ENCODE measurements around the gene TPCN1.

TPCN1 gene

DNA sequence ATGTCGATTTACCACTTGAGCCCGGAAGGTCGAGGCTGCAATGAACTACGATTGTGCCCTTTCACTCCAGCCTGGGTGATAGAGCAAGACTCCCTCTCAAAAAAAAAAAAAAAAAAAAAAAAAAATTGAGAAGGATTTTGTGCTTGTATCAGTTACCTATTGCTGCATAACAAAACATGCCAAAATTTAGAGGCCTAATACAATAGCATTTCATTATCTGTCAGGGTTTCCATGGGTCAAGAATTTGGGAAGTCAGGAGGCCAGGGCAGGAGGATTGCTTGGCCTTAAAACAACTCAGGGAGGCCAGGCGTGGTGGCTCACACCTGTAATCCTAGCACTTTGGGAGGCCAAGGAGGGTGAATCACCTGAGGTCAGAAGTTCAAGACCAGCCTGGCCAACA, 118.3 kb downstream of the TPCN1 start:
- DNase-seq (ENCODE audit: low read depth in 2 of 2) = no peak

DNA sequence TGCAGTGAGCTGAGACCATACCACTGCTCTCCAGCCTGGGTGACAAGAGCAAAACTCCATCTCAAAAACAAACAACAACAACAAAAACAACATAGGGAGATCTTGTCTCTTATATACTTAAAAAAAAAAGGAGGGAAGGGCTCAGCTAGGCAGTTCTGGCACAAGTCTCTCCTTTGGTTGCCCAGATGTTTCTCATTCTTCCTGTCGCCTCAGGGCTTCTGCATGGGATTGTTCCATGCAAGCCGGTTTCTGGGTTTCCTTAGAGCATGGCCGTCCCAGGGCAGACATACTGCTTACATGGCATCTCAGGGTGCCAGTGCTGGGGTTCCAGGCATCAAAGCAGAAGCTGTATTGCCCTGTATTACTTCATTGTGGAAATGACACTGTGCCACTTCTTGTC, 118.8 kb downstream of the TPCN1 start:
- DNase-seq (ENCODE audit: low read depth in 2 of 2) = no peak

DNA sequence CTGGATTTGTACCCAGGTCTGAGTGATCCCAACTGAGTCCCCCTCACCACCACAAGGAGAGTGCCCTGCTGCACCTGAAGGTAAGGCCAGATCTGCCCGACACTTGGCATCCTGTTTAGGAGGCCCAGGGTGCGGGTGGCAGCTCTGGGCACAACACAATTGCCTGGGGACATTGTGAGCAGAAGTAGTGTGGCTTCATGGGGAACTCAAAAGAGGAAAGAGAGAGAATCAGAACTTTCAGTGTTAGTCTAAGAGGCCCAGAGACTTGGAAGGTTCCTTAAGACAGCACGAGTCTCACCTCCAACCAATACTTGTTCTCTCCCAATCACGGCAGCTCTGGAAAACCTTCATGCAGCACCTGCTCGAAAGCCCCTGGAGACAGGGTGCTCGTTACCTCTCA, 120.3 kb downstream of the TPCN1 start:
- DNase-seq (ENCODE audit: low read depth in 2 of 2) = no peak

DNA sequence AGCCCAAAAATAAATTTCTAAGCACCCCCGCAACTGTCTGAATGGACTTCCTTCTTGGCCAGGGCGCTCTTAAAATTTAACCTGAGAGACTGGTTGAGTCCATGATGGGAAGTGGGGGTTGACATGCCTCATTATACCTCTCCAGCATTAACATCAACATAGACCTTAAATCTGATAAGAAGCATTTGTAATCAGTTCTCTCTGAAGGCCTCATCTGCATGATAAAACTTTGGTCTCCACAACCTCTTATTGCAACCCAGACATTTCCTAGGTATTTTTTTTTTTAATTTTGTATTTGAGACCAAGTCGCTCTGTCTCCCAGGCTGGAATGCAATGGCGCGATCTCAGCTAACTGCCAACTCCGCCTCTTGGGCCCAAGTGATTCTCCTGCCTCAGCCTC, 124.1 kb downstream of the TPCN1 start:
- DNase-seq (ENCODE audit: low read depth in 2 of 2) = no peak

DNA sequence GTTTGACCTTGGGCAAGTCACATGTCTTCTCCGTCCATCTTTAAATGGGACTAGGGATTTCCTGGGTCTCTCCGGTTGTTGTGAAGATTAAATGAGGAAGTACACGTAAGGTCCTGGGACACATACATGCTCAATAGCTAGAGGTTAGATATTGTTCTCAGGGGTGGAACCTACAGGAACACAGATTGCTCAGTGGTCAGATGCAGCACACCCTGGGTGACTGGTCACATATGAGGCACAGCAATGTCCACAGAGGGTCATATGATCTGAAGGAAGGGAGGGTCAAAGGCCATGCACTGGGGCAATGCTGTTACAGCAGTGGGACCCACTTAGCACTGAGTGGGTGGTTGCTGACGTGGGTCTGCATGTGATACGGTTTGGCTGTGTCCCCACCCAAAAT, 125.1 kb downstream of the TPCN1 start:
- no peak for DNase-seq (ENCODE audit: low read depth in 2 of 2)

DNA sequence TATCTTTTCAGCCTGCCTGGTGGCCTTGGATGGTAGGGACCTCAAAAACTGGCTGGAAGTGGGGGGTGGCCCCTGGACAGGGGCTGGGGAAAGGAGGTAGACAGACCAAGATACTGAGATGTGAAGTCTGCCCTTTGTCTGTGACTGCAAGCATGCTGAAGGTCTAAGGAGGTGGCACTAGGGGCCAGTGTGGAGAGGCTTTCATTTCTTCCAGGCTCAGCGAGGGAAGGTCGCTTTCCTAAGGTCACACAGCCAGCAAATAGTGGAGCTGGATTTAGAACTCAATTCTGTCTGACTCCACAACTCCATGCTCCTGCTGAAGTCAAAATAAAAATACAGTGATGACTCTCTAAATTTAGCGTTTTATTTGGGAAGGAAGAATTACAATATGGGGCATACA, 125.8 kb downstream of the TPCN1 start:
- no peak for DNase-seq (ENCODE audit: low read depth in 2 of 2)

DNA sequence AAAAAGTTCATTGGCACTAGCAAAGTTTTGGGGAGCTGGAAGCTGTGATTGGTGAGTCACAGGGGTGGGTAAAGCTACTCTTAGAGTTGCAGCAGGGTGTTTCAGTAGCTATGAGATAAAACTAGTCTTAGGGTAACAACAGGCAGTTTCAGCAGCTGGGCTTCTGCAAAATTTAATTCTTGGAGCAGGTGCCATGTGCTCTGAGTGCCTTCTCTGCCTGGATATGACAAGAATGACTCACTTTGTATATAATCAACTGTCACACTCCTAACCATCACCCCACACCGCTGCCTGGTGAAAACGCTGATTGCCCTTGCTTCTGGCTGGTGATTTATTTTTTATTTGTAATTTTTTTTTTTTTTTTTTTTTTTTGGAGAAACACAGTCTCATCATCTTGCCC, 126.6 kb downstream of the TPCN1 start:
- no peak for DNase-seq (ENCODE audit: low read depth in 2 of 2)
